Omental fat pad (tissue), 4 donors: Measurements from ENCODE around the gene PRSS2. TPM values are rescaled to one million over a fixed set of nuclear protein-coding genes. Genes with fewer than 3 reads are reported as not detected.
"Not testable (repeated sequence)": the region's sequence is repeated elsewhere in the genome, so short reads cannot be mapped to it uniquely, and the experiment has no call there.

Source experiments
- ATAC-seq: fragments of 150-250 bp; one replicate; pipeline ENCODE4 v1.9.1; 2016; ENCODE audit warnings: mild to moderate bottlenecking, moderate library complexity; ENCODE audit not compliant: low FRiP score
- DNase-seq: peaks from one replicate; pipeline ENCODE4 v3.0.0-alpha.2; 2019; ENCODE audit warnings: low spot score
- CTCF ChIP-seq, 3 donors: fragments of 450-650 bp; IDR thresholded peaks; one replicate each; pipeline ENCODE4 v1.5.1; 2016 to 2017; ENCODE audit warnings: antibody characterized with exemption in 3 of 3, mild to moderate bottlenecking in 3 of 3, moderate library complexity in 2 of 3
- total RNA-seq, 4 donors: library from RNA; depleted of rRNA; stranded (reverse); fragments of >200 nt; gene quantifications; one replicate each; pipeline ENCODE4 v1.1.0, GENCODE V29; 2016

PRSS2 gene
- total RNA-seq, 4 donors from 2014 or later, result 0.72 to 1.3 TPM; not detected in 2

DNA sequence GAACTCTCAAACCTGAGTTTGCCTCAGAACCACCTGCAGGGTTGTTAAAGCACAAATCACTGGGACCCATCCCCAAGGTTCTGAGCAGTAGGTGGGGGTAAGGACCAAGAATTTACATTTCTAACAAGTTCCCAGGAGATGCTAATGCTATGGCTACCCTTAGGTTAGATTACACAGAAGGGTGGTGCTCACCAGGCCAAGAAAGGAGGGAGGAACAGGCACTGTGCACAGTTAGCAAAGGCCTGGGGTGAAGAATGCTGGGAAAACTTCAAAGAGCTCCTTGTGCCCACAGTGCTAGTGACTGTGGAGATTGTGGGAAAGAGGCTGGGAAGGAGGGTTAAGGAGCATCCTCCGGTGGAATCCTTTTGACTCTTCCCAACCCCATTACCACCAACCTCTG, 8.7 kb upstream of the PRSS2 start:
- ATAC-seq (no peak), DNase-seq (no peak)
- no peak for TF ChIP-seq CTCF (IDR thresholded peaks at IDR 0.05)

GRCh38 chr7:142767451-142767850, 3.3 kb upstream of the PRSS2 start:
- ATAC-seq, result no peak
- DNase-seq, result no peak
- no peak for TF ChIP-seq CTCF (IDR thresholded peaks at IDR 0.05)

DNA sequence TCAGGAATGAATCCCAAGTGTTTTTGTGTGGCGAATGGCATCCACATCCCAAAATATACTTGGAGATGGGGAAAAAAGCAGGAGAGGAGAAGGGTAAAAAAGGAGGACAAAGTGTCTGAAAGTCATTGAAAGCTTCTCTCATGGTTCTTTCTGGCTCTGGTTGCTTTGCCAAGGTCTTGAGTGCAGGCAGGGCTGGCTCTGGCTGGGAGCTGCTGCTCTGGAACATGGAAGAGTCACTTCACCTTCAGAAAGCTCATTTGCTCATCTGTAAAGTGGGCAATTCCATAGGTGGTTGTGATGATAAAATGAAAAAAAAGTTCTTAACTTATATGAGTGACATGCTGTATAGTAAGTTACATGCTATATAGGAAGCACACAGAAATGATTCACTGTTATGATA, 2.9 kb upstream of the PRSS2 start:
- DNase-seq (no peak), ATAC-seq (no peak)
- TF ChIP-seq CTCF (IDR thresholded peaks at IDR 0.05), result no peak

- DNase-seq, ATAC-seq: not testable (repeated sequence)
Observed at GRCh38 chr7:142768885-142769284, 1.9 kb upstream of the PRSS2 start.

GRCh38 chr7:142771353-142771723, 568 bp downstream of the PRSS2 start:
- no peak for ATAC-seq
- no peak for DNase-seq
- no peak for TF ChIP-seq CTCF (IDR thresholded peaks at IDR 0.05)

GRCh38 chr7:142772051-142772450, 1.3 kb downstream of the PRSS2 start:
- DNase-seq (no peak), ATAC-seq (no peak)
- TF ChIP-seq CTCF (IDR thresholded peaks at IDR 0.05), result no peak

DNA sequence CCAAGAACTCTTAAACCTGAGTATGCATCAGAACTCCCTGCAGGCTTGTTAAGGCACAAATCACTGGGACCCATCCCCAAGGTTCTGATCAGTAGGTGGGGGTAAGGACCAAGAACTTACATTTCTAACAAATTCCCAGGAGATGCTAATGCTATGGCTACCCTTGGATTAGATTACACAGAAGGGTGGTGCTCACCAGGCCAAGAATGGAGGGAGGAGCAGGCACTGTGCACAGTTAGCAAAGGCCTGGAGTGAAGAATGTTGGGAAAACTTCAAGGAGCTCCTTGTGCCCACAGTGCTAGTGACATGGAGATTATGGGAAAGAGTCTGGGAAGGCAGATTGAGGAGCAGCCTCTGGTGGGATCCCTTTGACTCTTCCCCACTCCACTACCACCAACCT, 1.9 kb downstream of the PRSS2 start:
- no peak for TF ChIP-seq CTCF (IDR thresholded peaks at IDR 0.05)
- DNase-seq (no peak), ATAC-seq (no peak)

DNA sequence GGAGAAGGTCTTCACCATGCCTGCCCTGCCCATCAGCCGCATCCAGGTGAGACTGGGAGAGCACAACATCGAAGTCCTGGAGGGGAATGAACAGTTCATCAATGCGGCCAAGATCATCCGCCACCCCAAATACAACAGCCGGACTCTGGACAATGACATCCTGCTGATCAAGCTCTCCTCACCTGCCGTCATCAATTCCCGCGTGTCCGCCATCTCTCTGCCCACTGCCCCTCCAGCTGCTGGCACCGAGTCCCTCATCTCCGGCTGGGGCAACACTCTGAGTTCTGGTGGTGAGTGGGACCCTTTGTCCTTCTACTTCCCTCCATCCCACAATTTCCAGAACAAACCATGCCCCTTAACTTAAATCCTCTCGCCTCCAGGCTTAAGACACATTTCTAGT, 2.5 kb downstream of the PRSS2 start:
- TF ChIP-seq CTCF (IDR thresholded peaks at IDR 0.05), result no peak
- no peak for ATAC-seq

More for the DNA sequence above, 2.5 kb downstream of the PRSS2 start:
- DNase-seq, result no peak
